M059J (cell line): ENCODE data around the gene INS. TPM values are rescaled to one million over a fixed set of nuclear protein-coding genes. Genes with fewer than 3 reads are reported as not detected.
"Not testable (repeated sequence)": the region's sequence is repeated elsewhere in the genome, so short reads cannot be mapped to it uniquely, and the experiment has no call there.

Experiments used
- DNase-seq: peaks from one replicate; pipeline ENCODE4 v3.0.0-alpha.2; 2012; ENCODE audit warnings: low read depth
- total RNA-seq: library from RNA; depleted of rRNA; stranded (reverse); fragments of >200 nt; shearing (Covaris generic); gene quantifications from 2 replicates; pipeline ENCODE4 v1.2.3, GENCODE V29; 2014

Gene INS
- total RNA-seq, 1 experiment from 2014 or later = not detected

- peak; percentile 20 for DNase-seq
These were observed 37.8 kb upstream of the INS start for GRCh38 chr11:2198621-2199365.

GRCh38 chr11:2197771-2198520, 36.9 kb upstream of the INS start:
- DNase-seq = no peak

- peak; percentile 68 for DNase-seq
These were observed 36.2 kb upstream of the INS start for GRCh38 chr11:2196970-2197770.

- no peak for DNase-seq
These were observed 34.7 kb upstream of the INS start for GRCh38 chr11:2195756-2196088.

- no peak for DNase-seq
These were observed 34.1 kb upstream of the INS start for GRCh38 chr11:2194877-2195755.

GRCh38 chr11:2193888-2194595, 33.0 kb upstream of the INS start:
- DNase-seq = not testable (repeated sequence)

GRCh38 chr11:2193099-2193887, 32.3 kb upstream of the INS start:
- no peak for DNase-seq

GRCh38 chr11:2192435-2192834, 31.4 kb upstream of the INS start:
- no peak for DNase-seq

GRCh38 chr11:2191883-2192282, 30.9 kb upstream of the INS start:
- no peak for DNase-seq

GRCh38 chr11:2190657-2191471, 29.9 kb upstream of the INS start:
- no peak for DNase-seq

GRCh38 chr11:2189938-2190656, 29.1 kb upstream of the INS start:
- DNase-seq = no peak

- no peak for DNase-seq
These were observed 27.7 kb upstream of the INS start for GRCh38 chr11:2188745-2189144.

- no peak for DNase-seq
These were observed 26.3 kb upstream of the INS start for GRCh38 chr11:2187280-2187707.

GRCh38 chr11:2186669-2187279, 25.8 kb upstream of the INS start:
- DNase-seq = peak; percentile 54

- peak; percentile 40 for DNase-seq
These were observed 24.5 kb upstream of the INS start for GRCh38 chr11:2185324-2186085.

GRCh38 chr11:2182692-2183474, 21.9 kb upstream of the INS start:
- no peak for DNase-seq
